B cell (primary cell): ENCODE data around the gene RNF227. TPM values are rescaled to one million over a fixed set of nuclear protein-coding genes. Genes with fewer than 3 reads are reported as not detected.

Experiments used
- ATAC-seq: fragments of 200-7000 bp; cut with Tn5 transposase; one replicate; pipeline ENCODE4 v1.10.0; 2021; ENCODE audit warnings: low read depth, mild to moderate bottlenecking, moderate number of reproducible peaks, moderate library complexity
- CTCF ChIA-PET: fragments of 350-600 bp; sonication (Branson Sonifier 250); formaldehyde crosslinking; loops from one replicate; lab custom pipeline; 2021; ENCODE audit warnings: antibody characterized with exemption, inconsistent platforms; lab: Charles Lee
- POLR2A ChIA-PET: fragments of 350-600 bp; sonication (Branson Sonifier 250); formaldehyde crosslinking; loops from one replicate; lab custom pipeline; 2021; ENCODE audit warnings: antibody characterized with exemption; lab: Charles Lee
- DNase-seq: peaks from one replicate; pipeline ENCODE4 v3.0.0; 2013
- H2AFZ ChIP-seq: 2 replicates; pipeline ENCODE4 v1.6.1; 2012; ENCODE audit warnings: mild to moderate bottlenecking, low read depth, low read length; ENCODE audit not compliant: insufficient read depth, poor library complexity, severe bottlenecking
- H3K27ac ChIP-seq, 2 donors: 1 replicate in 1 of 2; 2 replicates in 1 of 2; pipeline ENCODE4 v1.5.1; 2012 to 2013; ENCODE audit warnings: low read length in 2 of 2, mild to moderate bottlenecking in 2 of 2, moderate library complexity in 1 of 2
- H3K27me3 ChIP-seq, 4 experiments: fragments of 200-600 bp in 1 of 4; sonication (generic) in 1 of 4; replicated peaks in 1 of 4; 1 replicate in 2 of 4; 2 replicates in 2 of 4; pipeline versions ENCODE4 v1.6.1 to v1.7.0; 2013 to 2016; ENCODE audit warnings: low read length in 3 of 4, mild to moderate bottlenecking in 2 of 4, mixed read lengths in 1 of 4, moderate library complexity in 1 of 4; ENCODE audit not compliant: insufficient read depth in 4 of 4, control insufficient read depth in 3 of 4; ENCODE audit errors: control extremely low read depth in 1 of 4
- H3K36me3 ChIP-seq, 2 experiments: replicated peaks in 1 of 2; 1 replicate in 1 of 2; 2 replicates in 1 of 2; pipeline versions ENCODE4 v1.6.1 to v1.7.1; 2013; ENCODE audit warnings: low read length in 1 of 2; ENCODE audit not compliant: insufficient read depth in 2 of 2, control insufficient read depth in 1 of 2; ENCODE audit errors: control extremely low read depth in 1 of 2, extremely low read depth in 1 of 2
- H3K4me1 ChIP-seq, 2 donors: fragments of 200-600 bp in 1 of 2; sonication (generic) in 1 of 2; 1 replicate in 1 of 2; 2 replicates in 1 of 2; pipeline versions ENCODE4 v1.5.1 to v1.6.1; 2013 to 2017; ENCODE audit warnings: low read length in 2 of 2; ENCODE audit not compliant: control insufficient read depth in 2 of 2, insufficient read depth in 2 of 2
- H3K4me2 ChIP-seq: replicated peaks from 2 replicates; pipeline ENCODE3; 2012; ENCODE audit warnings: mild to moderate bottlenecking, low read depth, low read length; ENCODE audit not compliant: poor library complexity, severe bottlenecking
- H3K4me3 ChIP-seq, 5 experiments: fragments of 200-600 bp in 1 of 5; sonication (generic) in 1 of 5; 1 replicate in 3 of 5; 2 replicates in 2 of 5; pipeline versions ENCODE4 v1.5.1 to v1.7.0; 2011 to 2016; ENCODE audit warnings: low read length in 4 of 5, mild to moderate bottlenecking in 4 of 5, low read depth in 2 of 5, control low read depth in 1 of 5, moderate library complexity in 1 of 5; ENCODE audit not compliant: insufficient read depth in 1 of 5; ENCODE audit errors: control extremely low read depth in 1 of 5, extremely low read depth in 1 of 5
- H3K79me2 ChIP-seq: fragments of 200-600 bp; sonication (generic); one replicate; pipeline ENCODE4 v1.6.0; 2016; ENCODE audit warnings: low read length; ENCODE audit not compliant: control insufficient read depth, insufficient read depth
- H3K9ac ChIP-seq: fragments of 200-600 bp; sonication (generic); 2 replicates; pipeline ENCODE4 v1.6.1; 2017; ENCODE audit warnings: mild to moderate bottlenecking, low read length, moderate library complexity
- H3K9me3 ChIP-seq, 3 donors: one replicate each; pipeline versions ENCODE4 v1.6.1 to v1.7.1; 2013; ENCODE audit warnings: low read length in 2 of 3; ENCODE audit not compliant: control insufficient read depth in 2 of 3, insufficient read depth in 1 of 3; ENCODE audit errors: control extremely low read depth in 1 of 3
- H4K20me1 ChIP-seq: 2 replicates; pipeline ENCODE4 v1.6.0; 2012; ENCODE audit warnings: mild to moderate bottlenecking, low read length; ENCODE audit not compliant: insufficient read depth, control insufficient read depth, poor library complexity, severe bottlenecking
- H3K27ac Mint-ChIP-seq: one replicate; pipeline ENCODE4 v1.8.0; 2021; ENCODE audit warnings: mixed read lengths
- H3K27me3 Mint-ChIP-seq: one replicate; pipeline ENCODE4 v1.8.0; 2021; ENCODE audit warnings: mixed read lengths
- H3K4me1 Mint-ChIP-seq: one replicate; pipeline ENCODE4 v1.8.0; 2021; ENCODE audit warnings: mixed read lengths
- H3K4me3 Mint-ChIP-seq: one replicate; pipeline ENCODE4 v1.8.0; 2021; ENCODE audit warnings: mixed read lengths
- H3K9me3 Mint-ChIP-seq: one replicate; pipeline ENCODE4 v1.8.0; 2022; ENCODE audit warnings: mixed read lengths; ENCODE audit not compliant: insufficient read depth
- CTCF ChIP-seq: fragments of 200-600 bp; IDR thresholded peaks from one replicate; pipeline ENCODE4 v1.8.0; 2022; ENCODE audit warnings: antibody characterized with exemption, mild to moderate bottlenecking
- EZH2 ChIP-seq: IDR thresholded peaks from 2 replicates; pipeline ENCODE4 v1.6.1; 2012; ENCODE audit warnings: borderline replicate concordance, low read depth, mild to moderate bottlenecking, moderate library complexity, low read length; ENCODE audit not compliant: insufficient read depth, poor library complexity, severe bottlenecking
- WGBS: methylation state at CpG from one replicate; pipeline ENCODE4 v1.1.5; 2013; ENCODE audit warnings: missing lambda C conversion rate; ENCODE audit not compliant: insufficient coverage; 5-methylcytosine and 5-hydroxymethylcytosine counted together
- intact Hi-C: fragments of 100-400 bp; cut with micrococcal nuclease; formaldehyde crosslinking; loops from one replicate; pipeline ENCODE4 v1.10.0; 2022
- polyA plus RNA-seq: library from polyadenylated mRNA; depleted of rRNA; stranded (reverse); fragments of >200 nt; gene quantifications from 2 replicates; pipeline ENCODE4 v1.2.3, GENCODE V29; 2012
- total RNA-seq, 2 donors: library from RNA; stranded (reverse); fragments of 120-200 nt in 1 of 2; gene quantifications; 1 replicate in 1 of 2; 2 replicates in 1 of 2; pipeline versions ENCODE4 v1.2.3 to v1.2.4, GENCODE V29; 2013 to 2022

The RNF227 gene
- total and polyA plus RNA-seq, 2 donors (not counting 1 experiment from before 2014, with no cell fraction given), result 3.8 to 11.8 TPM

GRCh38 chr17:7909089-7909488, 7.0 kb downstream of the RNF227 start:
- H3K27ac ChIP-seq, result no peak overlapping the region
- H3K4me3 ChIP-seq, result no peak overlapping the region
- Mint-ChIP-seq H3K4me1 (peaks cover 5% of the 10 kb centered on the region), H3K4me3 (no peak overlapping the region), H3K27me3 (no peaks in the 10 kb centered on the region), H3K9me3 (no peaks in the 10 kb centered on the region), H3K27ac (no peak overlapping the region)
- intact Hi-C loops, result no loop called here
- no peak overlapping the region for H3K4me2 ChIP-seq
- ChIA-PET POLR2A (no interaction called here), CTCF (interaction anchor here (16.7 kb wide), 1 partner anchor 78 kb away, joined by 284 read pairs; no protein-coding TSS in a partner anchor)
- no peak for TF ChIP-seq EZH2
- TF ChIP-seq CTCF, result no peak
- no peaks in the 10 kb centered on the region for H3K9me3 ChIP-seq
- H4K20me1 ChIP-seq, result no peaks in the 10 kb centered on the region
- over 99% methylated on average over 22 of the region's 29 CpGs for WGBS
- no peak overlapping the region for H2AFZ ChIP-seq
- no peaks in the 10 kb centered on the region for H3K4me1 ChIP-seq
- peaks cover 7 to 61% of the 10 kb centered on the region in 2 experiments for H3K36me3 ChIP-seq
- H3K9ac ChIP-seq, result no peak overlapping the region
- H3K27me3 ChIP-seq, result no peaks in the 10 kb centered on the region
- ATAC-seq (no peak), DNase-seq (no peak)
- no peaks in the 10 kb centered on the region for H3K79me2 ChIP-seq

GRCh38 chr17:7903154-7904103, 12.7 kb downstream of the RNF227 start:
- CTCF ChIA-PET, result no interaction called here
- H3K27me3 Mint-ChIP-seq, result no peaks in the 10 kb centered on the region

More at GRCh38 chr17:7903154-7904103, 12.7 kb downstream of the RNF227 start:
- no peaks in the 10 kb centered on the region for H3K79me2 ChIP-seq
- no peak for ATAC-seq
- Mint-ChIP-seq H3K27ac (no peak overlapping the region), H3K4me3 (no peak overlapping the region), H3K9me3 (no peaks in the 10 kb centered on the region), H3K4me1 (no peaks in the 10 kb centered on the region)
- 98% methylated on average over 20 of the region's 22 CpGs for WGBS
- TF ChIP-seq CTCF (no peak), EZH2 (no peak)
- H3K4me2 ChIP-seq, result no peak overlapping the region
- DNase-seq, result no peak
- H3K27ac ChIP-seq, result no peak overlapping the region
- H2AFZ ChIP-seq, result no peak overlapping the region
- H3K9me3 ChIP-seq, result no peaks in the 10 kb centered on the region
- no peaks in the 10 kb centered on the region for H4K20me1 ChIP-seq
- no peaks in the 10 kb centered on the region for H3K4me1 ChIP-seq
- no peaks in the 10 kb centered on the region for H3K27me3 ChIP-seq
- no peak overlapping the region for H3K4me3 ChIP-seq
- peaks cover 4 to 87% of the 10 kb centered on the region in 2 experiments for H3K36me3 ChIP-seq
- H3K9ac ChIP-seq, result no peak overlapping the region
- POLR2A ChIA-PET, result no interaction called here
- intact Hi-C loops, result no loop called here
